ENCODE results near the gene ING5. TPM values are rescaled to one million over a fixed set of nuclear protein-coding genes. Genes with fewer than 3 reads are reported as not detected.

Gene ING5
- total and polyA plus RNA-seq, 7 donors = 14.5 to 25.4 (median 18.9) TPM

DNA sequence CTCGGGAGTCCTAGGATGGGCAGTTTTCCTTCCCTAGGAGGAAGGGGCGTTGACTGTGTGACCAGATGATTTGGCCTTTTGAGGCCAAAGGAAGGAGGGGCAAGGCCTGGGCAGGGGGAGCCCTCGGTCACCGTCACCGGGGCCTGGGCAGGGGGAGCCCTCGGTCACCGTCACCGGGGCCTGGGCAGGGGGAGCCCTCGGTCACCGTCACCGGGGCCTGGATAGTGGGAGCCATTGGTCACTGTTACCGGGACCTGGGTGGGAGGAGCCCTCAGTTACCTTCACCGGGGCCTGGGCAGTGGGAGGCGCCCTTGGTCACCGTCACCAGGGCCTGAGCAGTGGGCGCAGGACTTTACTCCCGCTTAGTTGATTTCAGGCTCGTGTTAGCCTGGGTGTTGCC is 49.9 kb downstream of the ING5 start:
- H3K4me1 ChIP-seq = no peaks in the 10 kb centered on the region
- DNase-seq (peak in 1 of 2 donors; percentile 24), ATAC-seq (no peak)
- TF ChIP-seq, protein P1, sequence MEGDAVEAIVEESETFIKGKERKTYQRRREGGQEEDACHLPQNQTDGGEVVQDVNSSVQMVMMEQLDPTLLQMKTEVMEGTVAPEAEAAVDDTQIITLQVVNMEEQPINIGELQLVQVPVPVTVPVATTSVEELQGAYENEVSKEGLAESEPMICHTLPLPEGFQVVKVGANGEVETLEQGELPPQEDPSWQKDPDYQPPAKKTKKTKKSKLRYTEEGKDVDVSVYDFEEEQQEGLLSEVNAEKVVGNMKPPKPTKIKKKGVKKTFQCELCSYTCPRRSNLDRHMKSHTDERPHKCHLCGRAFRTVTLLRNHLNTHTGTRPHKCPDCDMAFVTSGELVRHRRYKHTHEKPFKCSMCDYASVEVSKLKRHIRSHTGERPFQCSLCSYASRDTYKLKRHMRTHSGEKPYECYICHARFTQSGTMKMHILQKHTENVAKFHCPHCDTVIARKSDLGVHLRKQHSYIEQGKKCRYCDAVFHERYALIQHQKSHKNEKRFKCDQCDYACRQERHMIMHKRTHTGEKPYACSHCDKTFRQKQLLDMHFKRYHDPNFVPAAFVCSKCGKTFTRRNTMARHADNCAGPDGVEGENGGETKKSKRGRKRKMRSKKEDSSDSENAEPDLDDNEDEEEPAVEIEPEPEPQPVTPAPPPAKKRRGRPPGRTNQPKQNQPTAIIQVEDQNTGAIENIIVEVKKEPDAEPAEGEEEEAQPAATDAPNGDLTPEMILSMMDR (IDR thresholded peaks at IDR 0.05) = no peak
- intact Hi-C loops (cut with DNase I) = no loop called here
- no peak overlapping the region for H3K27ac ChIP-seq
- no peaks in the 10 kb centered on the region for H3K27me3 ChIP-seq (ENCODE audit: insufficient read depth in 3 of 3, low read length in 2 of 3)
- peaks cover 0 to 71% of the 10 kb centered on the region in 2 donors for H3K36me3 ChIP-seq (ENCODE audit: insufficient read depth in 1 of 2, low read depth in 1 of 2)
- H3K4me3 ChIP-seq = no peak overlapping the region
- 93 to 95% (median 94%) methylated on average over 16 to 18 of the region's 18 CpGs for WGBS, 3 donors
- H3K9me3 ChIP-seq = no peaks in the 10 kb centered on the region

DNA sequence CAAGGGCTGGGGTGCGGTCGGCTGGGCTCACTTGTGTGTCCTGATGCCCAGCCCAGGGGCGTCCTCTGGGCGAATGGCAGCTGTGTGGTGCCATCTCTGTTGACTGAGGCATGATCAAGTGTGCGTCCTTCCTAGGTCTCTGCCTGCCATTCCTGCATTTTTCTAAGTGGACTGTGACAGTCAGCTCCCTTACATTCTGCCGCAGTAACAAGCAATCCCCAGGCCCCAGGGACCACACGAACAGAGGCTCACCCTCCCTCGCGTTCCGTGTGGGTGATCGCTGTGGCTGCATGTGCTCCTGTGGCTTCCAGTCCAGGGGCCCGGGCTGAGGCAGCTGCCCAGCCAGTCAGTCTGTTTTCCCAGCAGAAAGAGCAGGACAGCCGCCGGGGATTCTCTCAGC is 50.4 kb downstream of the ING5 start:
- Histone ChIP-seq H3K36me3 (ENCODE audit: insufficient read depth in 1 of 2, low read depth in 1 of 2) (peaks cover 0 to 76% of the 10 kb centered on the region in 2 donors), H3K4me1 (no peaks in the 10 kb centered on the region), H3K9me3 (no peaks in the 10 kb centered on the region), H3K4me3 (no peak overlapping the region), H3K27ac (no peak overlapping the region), H3K27me3 (ENCODE audit: insufficient read depth in 3 of 3, low read length in 2 of 3) (no peaks in the 10 kb centered on the region)
- ATAC-seq = no peak
- intact Hi-C loops (cut with DNase I) = no loop called here
- 95 to 97% (median 96%) methylated on average over 14 of the region's 14 CpGs for WGBS, 3 donors
- TF ChIP-seq, protein P1 (IDR thresholded peaks at IDR 0.05) = no peak
- peak in 1 of 2 donors; percentile 40 for DNase-seq

DNA sequence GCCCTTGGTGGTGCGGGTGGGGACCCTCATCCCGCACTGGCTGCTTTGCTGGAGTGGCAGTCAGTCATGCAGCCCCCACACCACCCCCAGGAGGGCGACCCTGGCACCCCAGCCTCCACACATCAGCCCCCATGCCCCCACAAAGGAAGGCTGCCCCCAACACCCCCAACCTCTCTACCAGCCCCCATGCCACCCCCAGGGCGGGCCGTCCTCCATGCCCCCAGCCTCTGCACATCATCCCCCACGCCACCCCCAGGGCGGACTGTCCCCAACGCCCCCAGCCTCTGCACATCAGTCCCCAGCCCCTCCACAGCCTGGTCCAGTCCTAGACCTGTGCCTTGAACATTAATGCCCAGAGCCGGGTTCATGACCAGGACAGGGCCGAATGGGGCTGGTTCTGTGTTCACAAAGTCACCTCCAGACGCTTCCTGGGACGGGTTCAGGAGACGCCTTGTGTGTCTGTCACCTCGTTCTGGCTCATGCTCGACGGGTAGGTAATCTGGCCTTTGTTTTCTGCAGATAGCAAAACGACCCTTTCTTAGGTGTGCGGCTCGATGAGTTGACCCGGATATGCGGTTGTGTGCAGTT is 50.9 kb downstream of the ING5 start:
- no peaks in the 10 kb centered on the region for H3K9me3 ChIP-seq
- no peaks in the 10 kb centered on the region for H3K27me3 ChIP-seq (ENCODE audit: insufficient read depth in 3 of 3, low read length in 2 of 3)
- H3K36me3 ChIP-seq (ENCODE audit: insufficient read depth in 1 of 2, low read depth in 1 of 2) = peaks cover 0 to 81% of the 10 kb centered on the region in 2 donors
- H3K4me3 ChIP-seq = no peak overlapping the region
- no peak overlapping the region for H3K27ac ChIP-seq
- TF ChIP-seq, protein P1 (IDR thresholded peaks at IDR 0.05) = no peak
- H3K4me1 ChIP-seq = no peaks in the 10 kb centered on the region
- ATAC-seq (no peak), DNase-seq (peak in 1 of 2 donors; percentile 34)
- intact Hi-C loops (cut with DNase I) = no loop called here
- WGBS, 3 donors = 93 to 98% (median 95%) methylated on average over 21 of the region's 21 CpGs

DNA sequence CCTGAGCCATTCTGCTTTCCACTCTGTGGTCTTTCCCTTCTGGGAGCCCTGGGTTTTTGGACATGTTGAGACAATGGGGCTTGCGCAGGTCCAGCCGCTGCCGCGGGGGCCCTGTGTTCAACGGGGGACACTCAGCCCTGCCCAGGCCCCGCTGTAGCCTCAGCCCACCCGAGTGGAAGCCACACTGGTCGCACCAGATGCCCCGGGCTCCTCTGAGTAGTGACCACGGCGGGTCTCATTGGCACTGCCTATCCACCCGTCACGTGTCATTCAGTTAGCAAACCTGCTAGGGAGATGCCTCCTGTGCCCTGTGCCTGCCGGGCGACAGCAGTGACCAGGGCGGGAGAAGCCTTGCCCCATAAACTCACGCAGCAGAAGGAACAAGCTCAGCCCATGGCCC is 51.7 kb downstream of the ING5 start:
- H3K27me3 ChIP-seq (ENCODE audit: insufficient read depth in 3 of 3, low read length in 2 of 3) = no peaks in the 10 kb centered on the region
- H3K27ac ChIP-seq = no peak overlapping the region
- H3K9me3 ChIP-seq = no peaks in the 10 kb centered on the region
- H3K4me1 ChIP-seq = no peaks in the 10 kb centered on the region
- ATAC-seq = no peak
- H3K36me3 ChIP-seq (ENCODE audit: insufficient read depth in 1 of 2, low read depth in 1 of 2) = peaks cover 0 to 87% of the 10 kb centered on the region in 2 donors
- whole genome bisulfite sequencing, 3 donors = 92 to 97% (median 96%) methylated on average over 17 of the region's 17 CpGs
- TF ChIP-seq, protein P1 (IDR thresholded peaks at IDR 0.05) = no peak
- intact Hi-C loops (cut with DNase I) = no loop called here
- no peak for DNase-seq
- H3K4me3 ChIP-seq = no peak overlapping the region

DNA sequence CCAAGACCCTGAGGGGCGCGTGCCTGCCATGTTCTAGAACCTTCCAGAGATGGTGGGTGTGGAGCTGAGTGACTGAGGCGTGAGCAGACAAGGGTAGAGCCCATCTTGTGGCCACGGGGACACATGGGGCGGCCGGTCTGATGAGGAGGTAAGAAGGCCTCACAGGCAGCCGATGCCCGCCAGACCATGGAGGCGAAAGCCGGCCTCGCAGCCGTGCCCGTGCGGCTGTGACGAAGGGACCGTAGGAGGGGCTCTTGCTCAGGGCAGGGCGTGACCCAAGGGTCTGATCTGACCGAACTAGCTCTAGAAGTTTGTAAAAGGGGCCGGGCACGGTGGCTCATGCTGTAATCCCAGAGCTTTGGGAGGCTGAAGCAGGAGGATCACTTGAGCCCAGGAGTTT is 52.2 kb downstream of the ING5 start:
- Histone ChIP-seq H3K4me3 (no peak overlapping the region), H3K4me1 (no peaks in the 10 kb centered on the region), H3K36me3 (ENCODE audit: insufficient read depth in 1 of 2, low read depth in 1 of 2) (peaks cover 0 to 87% of the 10 kb centered on the region in 2 donors), H3K27me3 (ENCODE audit: insufficient read depth in 3 of 3, low read length in 2 of 3) (no peaks in the 10 kb centered on the region), H3K9me3 (no peaks in the 10 kb centered on the region), H3K27ac (no peak overlapping the region)
- 92 to 96% (median 94%) methylated on average over 20 of the region's 20 CpGs for WGBS, 3 donors
- ATAC-seq (no peak), DNase-seq (no peak)
- intact Hi-C loops (cut with DNase I) = no loop called here
- TF ChIP-seq, protein P1 (IDR thresholded peaks at IDR 0.05) = no peak

Data from psoas muscle (tissue), 8 donors.